Measurements from ENCODE around the gene SERTM1.

DNA sequence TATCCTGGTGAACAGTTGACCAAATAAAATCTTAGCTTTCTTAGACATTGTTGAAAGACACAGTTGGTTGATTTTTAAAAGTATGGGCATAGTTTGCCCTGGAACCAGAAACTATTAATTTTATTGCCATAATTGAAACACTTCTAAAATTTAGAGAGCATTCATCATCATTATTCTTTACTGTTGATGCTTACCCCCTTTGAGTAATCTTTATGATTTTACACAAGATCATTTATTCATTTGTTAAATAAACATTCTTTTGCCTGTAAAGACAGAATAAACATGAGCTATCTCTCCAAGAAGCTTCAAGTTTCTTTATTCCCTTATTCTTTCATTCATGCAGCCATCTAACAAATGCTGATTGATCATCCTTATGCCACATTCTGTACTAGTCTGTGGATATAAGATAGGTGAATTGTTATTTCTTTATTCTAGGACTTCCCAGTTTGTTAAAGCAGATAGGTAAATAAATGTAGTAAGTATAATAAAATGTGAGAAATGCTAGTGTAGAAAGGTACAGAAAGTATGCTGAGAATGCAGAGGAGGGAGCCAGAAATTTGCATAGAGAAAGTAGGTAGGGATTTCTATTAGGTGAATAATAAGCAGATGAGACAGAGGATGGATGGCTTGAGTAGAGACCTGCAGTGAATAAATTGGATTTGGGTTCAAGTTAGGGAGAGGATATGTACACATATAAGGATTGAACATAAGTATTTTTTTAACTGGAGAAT is 8.2 kb downstream of the SERTM1 start:
- TF ChIP-seq FOXM1 (IDR thresholded peaks at IDR 0.05; ENCODE audit: borderline replicate concordance, low read depth): no peak
- TF ChIP-seq TEAD4 (IDR thresholded peaks at IDR 0.05): peak; percentile 59
- TF ChIP-seq REST (IDR thresholded peaks at IDR 0.05; ENCODE audit: low read depth): no peak
- TF ChIP-seq, protein P1, sequence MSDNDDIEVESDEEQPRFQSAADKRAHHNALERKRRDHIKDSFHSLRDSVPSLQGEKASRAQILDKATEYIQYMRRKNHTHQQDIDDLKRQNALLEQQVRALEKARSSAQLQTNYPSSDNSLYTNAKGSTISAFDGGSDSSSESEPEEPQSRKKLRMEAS (IDR thresholded peaks at IDR 0.05): no peak
- no peak for TF ChIP-seq RAD21 (IDR thresholded peaks at IDR 0.05; ENCODE audit: low read depth)
- TF ChIP-seq USF1 (IDR thresholded peaks at IDR 0.05): no peak
- TF ChIP-seq TAF1 (IDR thresholded peaks at IDR 0.05; ENCODE audit: low read depth): no peak
- TF ChIP-seq ZBTB7A (IDR thresholded peaks at IDR 0.05; ENCODE audit: low read depth): no peak
- no peak for TF ChIP-seq CEBPB (IDR thresholded peaks at IDR 0.05)
- TF ChIP-seq EP300 (IDR thresholded peaks at IDR 0.05; ENCODE audit: borderline replicate concordance): no peak
- no peak for TF ChIP-seq CREB1 (IDR thresholded peaks at IDR 0.05; ENCODE audit: low read depth)
